CD4-positive, alpha-beta memory T cell (primary cell): Measurements from ENCODE around the gene TEAD3. TPM values are rescaled to one million over a fixed set of nuclear protein-coding genes. Genes with fewer than 3 reads are reported as not detected.

ENCODE experiments used
- CTCF ChIA-PET: fragments of 350-600 bp; sonication (Branson Sonifier 250); formaldehyde crosslinking; loops from one replicate; lab custom pipeline; 2021; ENCODE audit warnings: inconsistent platforms; ENCODE audit not compliant: partially characterized antibody; lab: Charles Lee
- POLR2A ChIA-PET: fragments of 350-600 bp; sonication (Branson Sonifier 250); formaldehyde crosslinking; loops from one replicate; lab custom pipeline; 2021; ENCODE audit not compliant: partially characterized antibody; lab: Charles Lee
- DNase-seq, 5 donors: peaks; one replicate each; pipeline versions ENCODE4 v3.0.0 to v3.0.0-alpha.2; 2020 to 2022; ENCODE audit warnings: mixed read lengths in 1 of 5
- H3K27ac ChIP-seq: one replicate; pipeline ENCODE4 v1.7.0; 2013; ENCODE audit warnings: low read depth, low read length
- H3K27me3 ChIP-seq: 2 replicates; pipeline ENCODE4 v1.7.0; 2013; ENCODE audit warnings: mild to moderate bottlenecking, low read length, moderate library complexity; ENCODE audit not compliant: insufficient read depth
- H3K36me3 ChIP-seq: 2 replicates; pipeline ENCODE4 v1.7.0; 2013; ENCODE audit warnings: mild to moderate bottlenecking, low read length, moderate library complexity; ENCODE audit not compliant: insufficient read depth
- H3K4me1 ChIP-seq: 2 replicates; pipeline ENCODE4 v1.7.0; 2013; ENCODE audit warnings: mild to moderate bottlenecking, low read length, moderate library complexity; ENCODE audit not compliant: insufficient read depth
- H3K4me3 ChIP-seq, 2 donors: one replicate each; pipeline ENCODE4 v1.7.0; 2013; ENCODE audit warnings: low read length in 2 of 2, mild to moderate bottlenecking in 1 of 2
- H3K9me3 ChIP-seq, 2 donors: one replicate each; pipeline ENCODE4 v1.7.0; 2013; ENCODE audit warnings: low read length in 2 of 2, control low read depth in 1 of 2; ENCODE audit not compliant: control insufficient read depth in 1 of 2
- H3K27ac Mint-ChIP-seq, 7 donors: one replicate each; pipeline ENCODE4 v1.8.0; 2020 to 2021; ENCODE audit warnings: mixed read lengths in 7 of 7, mild to moderate bottlenecking in 6 of 7, inconsistent platforms in 3 of 7, moderate library complexity in 3 of 7
- H3K27me3 Mint-ChIP-seq, 2 donors: one replicate each; pipeline ENCODE4 v1.8.0; 2020 to 2021; ENCODE audit warnings: mixed read lengths in 2 of 2
- H3K36me3 Mint-ChIP-seq, 2 donors: one replicate each; pipeline ENCODE4 v1.8.0; 2020 to 2021; ENCODE audit warnings: mixed read lengths in 2 of 2, inconsistent platforms in 1 of 2, mild to moderate bottlenecking in 1 of 2
- H3K4me1 Mint-ChIP-seq, 4 donors: one replicate each; pipeline ENCODE4 v1.8.0; 2020 to 2021; ENCODE audit warnings: mixed read lengths in 4 of 4, mild to moderate bottlenecking in 1 of 4
- H3K4me3 Mint-ChIP-seq, 8 donors: one replicate each; pipeline ENCODE4 v1.8.0; 2020 to 2021; ENCODE audit warnings: mixed read lengths in 8 of 8, mild to moderate bottlenecking in 7 of 8, moderate library complexity in 6 of 8, inconsistent platforms in 3 of 8
- H3K9me3 Mint-ChIP-seq, 8 donors: one replicate each; pipeline ENCODE4 v1.8.0; 2020 to 2021; ENCODE audit warnings: mixed read lengths in 8 of 8, mild to moderate bottlenecking in 5 of 8, inconsistent platforms in 3 of 8, moderate library complexity in 1 of 8
- intact Hi-C: fragments of 100-400 bp; cut with micrococcal nuclease; formaldehyde crosslinking; loops from one replicate; pipeline ENCODE4 v1.15.1; 2023
- polyA plus RNA-seq, 2 donors: library from polyadenylated mRNA; unstranded; fragments of 300-500 nt; fragmentation: Illumina TruSeq; gene quantifications; one replicate each; pipeline ENCODE4 v1.2.3, GENCODE V29; 2021
- total RNA-seq, 2 experiments: library from RNA; stranded (reverse); gene quantifications; one replicate each; pipeline ENCODE4 v1.2.3, GENCODE V29; 2021

The TEAD3 gene
- total and polyA plus RNA-seq, 4 experiments from 2014 or later = 0.08 to 0.20 TPM; not detected in 2

- intact Hi-C loops = loop anchor here (1.0 kb wide), 1 partner anchor 29 kb away; the partner anchor contains the start of gene RPL10A
- Mint-ChIP-seq H3K27me3 (peaks cover 9 to 18% of the 10 kb centered on the region in 2 donors), H3K9me3 (peaks cover 0 to 1% (median 0%) of the 10 kb centered on the region in 8 donors), H3K4me3 (peak overlapping the region; percentile 72 to 85 (median 82)), H3K4me1 (peaks cover 10 to 37% (median 15%) of the 10 kb centered on the region in 4 donors), H3K36me3 (no peaks in the 10 kb centered on the region), H3K27ac (peak overlapping the region in 3 of 7 donors; percentile 9 to 70 (median 55))
- Histone ChIP-seq H3K4me3 (peak overlapping the region in 1 of 2 donors; percentile 59), H3K27ac (peak overlapping the region; percentile 43), H3K9me3 (no peaks in the 10 kb centered on the region), H3K36me3 (no peaks in the 10 kb centered on the region), H3K4me1 (peaks cover 10% of the 10 kb centered on the region), H3K27me3 (no peaks in the 10 kb centered on the region)
- peak; percentile 25 to 56 (median 37) for DNase-seq
- ChIA-PET POLR2A (interaction anchor here (1.0 to 2.8 kb wide), 9 partner anchors 17 to 239 kb away, joined by 3 to 15 read pairs (median 3); partner anchors contain the start of genes FANCE and RPL10A), CTCF (interaction anchor here (0.7 kb wide), 2 partner anchors 25 to 156 kb away, joined by 3 read pairs; no protein-coding TSS in a partner anchor)
Measured at GRCh38 chr6:35497571-35498421, 917 bp upstream of the TEAD3 start.

- Histone ChIP-seq H3K36me3 (no peaks in the 10 kb centered on the region), H3K27me3 (no peaks in the 10 kb centered on the region), H3K9me3 (no peaks in the 10 kb centered on the region), H3K4me3 (no peak overlapping the region), H3K4me1 (peaks cover 10% of the 10 kb centered on the region), H3K27ac (no peak overlapping the region)
- Mint-ChIP-seq H3K4me3 (peak overlapping the region; percentile 70 to 84 (median 80)), H3K4me1 (peaks cover 10 to 37% (median 17%) of the 10 kb centered on the region in 4 donors), H3K36me3 (no peaks in the 10 kb centered on the region), H3K27me3 (peaks cover 6 to 14% of the 10 kb centered on the region in 2 donors), H3K9me3 (no peaks in the 10 kb centered on the region), H3K27ac (peak overlapping the region in 1 of 7 donors; percentile 30)
- ChIA-PET POLR2A (interaction anchor here (1.0 to 2.8 kb wide), 6 partner anchors 23 to 237 kb away, joined by 3 to 15 read pairs (median 6); partner anchors contain the start of genes FANCE and RPL10A), CTCF (interaction anchor here (0.8 kb wide), 1 partner anchor 27 kb away, joined by 3 read pairs; no protein-coding TSS in a partner anchor)
- DNase-seq = no peak
- intact Hi-C loops = no loop called here
Measured at GRCh38 chr6:35496036-35496840, 641 bp downstream of the TEAD3 start.

- H3K9me3 Mint-ChIP-seq = no peaks in the 10 kb centered on the region
- peak overlapping the region in 4 of 7 donors; percentile 30 to 87 (median 46) for H3K27ac Mint-ChIP-seq
- Histone ChIP-seq H3K27me3 (no peaks in the 10 kb centered on the region), H3K4me1 (peaks cover 10% of the 10 kb centered on the region), H3K27ac (no peak overlapping the region), H3K4me3 (no peak overlapping the region), H3K36me3 (no peaks in the 10 kb centered on the region), H3K9me3 (no peaks in the 10 kb centered on the region)
- no peaks in the 10 kb centered on the region for H3K36me3 Mint-ChIP-seq
- POLR2A ChIA-PET = interaction anchor here (1.0 kb wide), 1 partner anchor 29 kb away, joined by 3 read pairs; no protein-coding TSS in a partner anchor
- no peak for DNase-seq
- H3K4me1 Mint-ChIP-seq = peaks cover 13 to 37% (median 18%) of the 10 kb centered on the region in 4 donors
- peak overlapping the region; percentile 70 to 84 (median 80) for H3K4me3 Mint-ChIP-seq
- intact Hi-C loops = no loop called here
- CTCF ChIA-PET = interaction anchor here (1.0 kb wide), 1 partner anchor 27 kb away, joined by 4 read pairs; no protein-coding TSS in a partner anchor
- peaks cover 6 to 7% of the 10 kb centered on the region in 2 donors for H3K27me3 Mint-ChIP-seq
Measured at GRCh38 chr6:35495258-35496035, 1.4 kb downstream of the TEAD3 start.

GRCh38 chr6:35494161-35494563, 2.7 kb downstream of the TEAD3 start:
- H3K27me3 ChIP-seq = no peaks in the 10 kb centered on the region
- H3K4me1 Mint-ChIP-seq = peaks cover 13 to 37% (median 18%) of the 10 kb centered on the region in 4 donors
- H3K27ac ChIP-seq = no peak overlapping the region
- ChIA-PET POLR2A (no interaction called here), CTCF (interaction anchor here (1.0 kb wide), 1 partner anchor 29 kb away, joined by 4 read pairs; no protein-coding TSS in a partner anchor)
- peaks cover 10% of the 10 kb centered on the region for H3K4me1 ChIP-seq
- no peaks in the 10 kb centered on the region for H3K36me3 ChIP-seq
- peak overlapping the region in 1 of 8 donors; percentile 0 for H3K4me3 Mint-ChIP-seq
- peaks cover 4% of the 10 kb centered on the region in 2 donors for H3K27me3 Mint-ChIP-seq
- H3K36me3 Mint-ChIP-seq = no peaks in the 10 kb centered on the region
- DNase-seq = no peak
- H3K9me3 ChIP-seq = no peaks in the 10 kb centered on the region
- H3K9me3 Mint-ChIP-seq = no peaks in the 10 kb centered on the region
- peak overlapping the region in 2 of 7 donors; percentile 8 to 19 for H3K27ac Mint-ChIP-seq
- intact Hi-C loops = no loop called here
- no peak overlapping the region for H3K4me3 ChIP-seq

GRCh38 chr6:35493307-35493983, 3.4 kb downstream of the TEAD3 start:
- CTCF ChIA-PET = no interaction called here
- POLR2A ChIA-PET = no interaction called here
- no peak overlapping the region for H3K4me3 Mint-ChIP-seq

DNA sequence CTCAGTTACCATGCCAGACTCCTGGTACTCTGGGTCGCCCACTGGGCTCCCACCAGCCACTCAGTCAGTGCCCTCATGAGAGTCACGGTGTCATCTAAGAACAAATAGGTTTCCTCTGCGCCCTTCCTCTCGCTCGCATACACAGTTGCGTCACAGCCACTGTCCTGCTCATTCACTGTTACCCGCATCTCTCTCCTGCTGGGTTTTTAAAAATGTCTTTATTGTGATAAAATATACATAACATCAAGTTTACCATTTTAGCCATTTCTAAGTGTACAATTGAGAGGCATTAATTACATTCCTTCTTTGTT, 4.0 kb downstream of the TEAD3 start:
- H3K4me3 Mint-ChIP-seq = no peak overlapping the region
- H3K27ac ChIP-seq = no peak overlapping the region
- H3K4me1 Mint-ChIP-seq = peaks cover 8 to 27% (median 12%) of the 10 kb centered on the region in 4 donors
- POLR2A ChIA-PET = no interaction called here
- H3K27ac Mint-ChIP-seq = peak overlapping the region in 2 of 7 donors; percentile 10 to 60
- no peaks in the 10 kb centered on the region for H3K27me3 Mint-ChIP-seq
- DNase-seq = no peak
- H3K27me3 ChIP-seq = no peaks in the 10 kb centered on the region
- no peaks in the 10 kb centered on the region for H3K36me3 Mint-ChIP-seq
- H3K9me3 Mint-ChIP-seq = no peaks in the 10 kb centered on the region
- H3K36me3 ChIP-seq = no peaks in the 10 kb centered on the region
- no peaks in the 10 kb centered on the region for H3K9me3 ChIP-seq
- peaks cover 2% of the 10 kb centered on the region for H3K4me1 ChIP-seq
- intact Hi-C loops = no loop called here
- H3K4me3 ChIP-seq = no peak overlapping the region
- CTCF ChIA-PET = no interaction called here

More at GRCh38 chr6:35493307-35493983, 3.4 kb downstream of the TEAD3 start:
- Mint-ChIP-seq H3K9me3 (no peaks in the 10 kb centered on the region), H3K4me1 (peaks cover 10 to 32% (median 14%) of the 10 kb centered on the region in 4 donors), H3K27me3 (peaks cover 0 to 1% of the 10 kb centered on the region in 2 donors), H3K27ac (peak overlapping the region in 3 of 7 donors; percentile 12 to 73 (median 60)), H3K36me3 (no peaks in the 10 kb centered on the region)
- H3K27ac ChIP-seq = no peak overlapping the region
- no peaks in the 10 kb centered on the region for H3K9me3 ChIP-seq
- DNase-seq = no peak
- peaks cover 7% of the 10 kb centered on the region for H3K4me1 ChIP-seq
- intact Hi-C loops = no loop called here
- H3K36me3 ChIP-seq = no peaks in the 10 kb centered on the region
- no peak overlapping the region for H3K4me3 ChIP-seq
- no peaks in the 10 kb centered on the region for H3K27me3 ChIP-seq
